Measurements from ENCODE around the gene LRRC40. TPM values are rescaled to one million over a fixed set of nuclear protein-coding genes. Genes with fewer than 3 reads are reported as not detected.
A peak's percentile ranks its signal among the peaks of the same experiment; 100 is the strongest.

LRRC40 gene
- total and polyA plus RNA-seq, 9 of the 15 experiments (the other 6 are each of a cell fraction or from before 2014, with no cell fraction given): 16.1 to 36.2 (median 30.9) TPM

GRCh38 chr1:70205434-70206118 is at the start of gene LRRC40 (continued):
- TF ChIP-seq ARID3B (CRISPR knock-in tag; IDR thresholded peaks at IDR 0.05; ENCODE audit: borderline replicate concordance) (no peak), ZFX (CRISPR knock-in tag; IDR thresholded peaks at IDR 0.05) (peak; percentile 99), NCOA4 (IDR thresholded peaks at IDR 0.05; ENCODE audit: partially characterized antibody) (no peak), U2AF1 (optimal IDR thresholded peaks at IDR 0.05; ENCODE audit: low read depth, low read length) (no peak), POLR3A (IDR thresholded peaks at IDR 0.05; ENCODE audit: borderline replicate concordance, extremely low read depth, insufficient read depth, insufficient read length) (no peak), ZNF707 (CRISPR knock-in tag; conservative IDR thresholded peaks at IDR 0.05) (no peak), PHF20 (IDR thresholded peaks at IDR 0.05; ENCODE audit: partially characterized antibody) (peak; percentile 98), SP1 (CRISPR knock-in tag; IDR thresholded peaks at IDR 0.05) (peak; percentile 94), TAF7 (tag; IDR thresholded peaks at IDR 0.05) (peak; percentile 44; the same call in 1 of the 2 replicates), ZBTB7A (IDR thresholded peaks at IDR 0.05; ENCODE audit: borderline replicate concordance, control insufficient read depth, low read depth, low read length) (no peak), ZNF395 (CRISPR knock-in tag; IDR thresholded peaks at IDR 0.05) (no peak), MYC (IDR thresholded peaks at IDR 0.05; ENCODE audit: low read depth, low read length) (peak; percentile 87), MYC (CRISPR knock-in tag; IDR thresholded peaks at IDR 0.05; ENCODE audit: borderline replicate concordance, low read depth) (0 out of 2 replicates have a peak, but pooled peaks have one; percentile 43), ZNF253 (CRISPR knock-in tag; conservative IDR thresholded peaks at IDR 0.05) (no peak), ZNF239 (CRISPR knock-in tag; IDR thresholded peaks at IDR 0.05) (no peak), TFAP4 (CRISPR knock-in tag; IDR thresholded peaks at IDR 0.05; ENCODE audit: borderline replicate concordance) (peak; percentile 94)
- TF ChIP-seq, protein P1, sequence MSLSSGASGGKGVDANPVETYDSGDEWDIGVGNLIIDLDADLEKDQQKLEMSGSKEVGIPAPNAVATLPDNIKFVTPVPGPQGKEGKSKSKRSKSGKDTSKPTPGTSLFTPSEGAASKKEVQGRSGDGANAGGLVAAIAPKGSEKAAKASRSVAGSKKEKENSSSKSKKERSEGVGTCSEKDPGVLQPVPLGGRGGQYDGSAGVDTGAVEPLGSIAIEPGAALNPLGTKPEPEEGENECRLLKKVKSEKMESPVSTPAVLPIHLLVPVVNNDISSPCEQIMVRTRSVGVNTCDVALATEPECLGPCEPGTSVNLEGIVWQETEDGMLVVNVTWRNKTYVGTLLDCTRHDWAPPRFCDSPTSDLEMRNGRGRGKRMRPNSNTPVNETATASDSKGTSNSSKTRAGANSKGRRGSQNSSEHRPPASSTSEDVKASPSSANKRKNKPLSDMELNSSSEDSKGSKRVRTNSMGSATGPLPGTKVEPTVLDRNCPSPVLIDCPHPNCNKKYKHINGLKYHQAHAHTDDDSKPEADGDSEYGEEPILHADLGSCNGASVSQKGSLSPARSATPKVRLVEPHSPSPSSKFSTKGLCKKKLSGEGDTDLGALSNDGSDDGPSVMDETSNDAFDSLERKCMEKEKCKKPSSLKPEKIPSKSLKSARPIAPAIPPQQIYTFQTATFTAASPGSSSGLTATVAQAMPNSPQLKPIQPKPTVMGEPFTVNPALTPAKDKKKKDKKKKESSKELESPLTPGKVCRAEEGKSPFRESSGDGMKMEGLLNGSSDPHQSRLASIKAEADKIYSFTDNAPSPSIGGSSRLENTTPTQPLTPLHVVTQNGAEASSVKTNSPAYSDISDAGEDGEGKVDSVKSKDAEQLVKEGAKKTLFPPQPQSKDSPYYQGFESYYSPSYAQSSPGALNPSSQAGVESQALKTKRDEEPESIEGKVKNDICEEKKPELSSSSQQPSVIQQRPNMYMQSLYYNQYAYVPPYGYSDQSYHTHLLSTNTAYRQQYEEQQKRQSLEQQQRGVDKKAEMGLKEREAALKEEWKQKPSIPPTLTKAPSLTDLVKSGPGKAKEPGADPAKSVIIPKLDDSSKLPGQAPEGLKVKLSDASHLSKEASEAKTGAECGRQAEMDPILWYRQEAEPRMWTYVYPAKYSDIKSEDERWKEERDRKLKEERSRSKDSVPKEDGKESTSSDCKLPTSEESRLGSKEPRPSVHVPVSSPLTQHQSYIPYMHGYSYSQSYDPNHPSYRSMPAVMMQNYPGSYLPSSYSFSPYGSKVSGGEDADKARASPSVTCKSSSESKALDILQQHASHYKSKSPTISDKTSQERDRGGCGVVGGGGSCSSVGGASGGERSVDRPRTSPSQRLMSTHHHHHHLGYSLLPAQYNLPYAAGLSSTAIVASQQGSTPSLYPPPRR (CRISPR knock-in tag; IDR thresholded peaks at IDR 0.05; ENCODE audit: borderline replicate concordance): 0 out of 2 replicates have a peak, but pooled peaks have one; percentile 87
- TF ChIP-seq, protein P2, sequence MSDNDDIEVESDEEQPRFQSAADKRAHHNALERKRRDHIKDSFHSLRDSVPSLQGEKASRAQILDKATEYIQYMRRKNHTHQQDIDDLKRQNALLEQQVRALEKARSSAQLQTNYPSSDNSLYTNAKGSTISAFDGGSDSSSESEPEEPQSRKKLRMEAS (CRISPR knock-in tag; IDR thresholded peaks at IDR 0.05): peak; percentile 92
